PC-3 (cell line): ENCODE results near the gene SF3A1.

Experiments
- EZH2 ChIP-seq: fragments of 300-600 bp; sonication (generic); IDR thresholded peaks from one replicate; pipeline ENCODE4 v1.6.1; 2017; ENCODE audit warnings: antibody characterized with exemption, mild to moderate bottlenecking, low read length; ENCODE audit not compliant: unreplicated experiment
- TF ChIP-seq, protein P1 (sequence below): fragments of 300-600 bp; sonication (generic); conservative IDR thresholded peaks from 2 replicates; pipeline ENCODE4 v1.5.1; 2017; ENCODE audit warnings: antibody characterized with exemption, low read depth, mild to moderate bottlenecking, low read length

DNA sequence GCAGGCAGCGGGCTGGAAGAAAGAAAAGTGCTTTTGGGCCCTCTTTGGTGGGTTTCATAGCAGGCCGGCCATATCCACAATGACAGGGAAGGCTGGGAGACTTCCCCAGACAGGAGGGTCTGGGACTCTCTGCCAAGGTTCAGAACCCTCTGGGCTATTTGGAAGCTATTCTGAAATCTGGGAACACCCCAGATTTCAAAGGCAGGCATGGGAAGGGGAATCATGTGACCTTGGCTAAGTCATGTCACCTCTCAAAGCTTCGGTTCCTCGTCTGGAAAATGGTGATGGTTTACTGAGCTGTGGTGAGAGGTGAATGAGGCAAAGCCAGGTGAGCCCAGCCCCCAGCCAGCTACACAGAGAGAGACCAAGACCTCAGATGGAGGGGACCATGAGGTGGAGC lies 72.0 kb downstream of the SF3A1 start:
- TF ChIP-seq, protein P1, sequence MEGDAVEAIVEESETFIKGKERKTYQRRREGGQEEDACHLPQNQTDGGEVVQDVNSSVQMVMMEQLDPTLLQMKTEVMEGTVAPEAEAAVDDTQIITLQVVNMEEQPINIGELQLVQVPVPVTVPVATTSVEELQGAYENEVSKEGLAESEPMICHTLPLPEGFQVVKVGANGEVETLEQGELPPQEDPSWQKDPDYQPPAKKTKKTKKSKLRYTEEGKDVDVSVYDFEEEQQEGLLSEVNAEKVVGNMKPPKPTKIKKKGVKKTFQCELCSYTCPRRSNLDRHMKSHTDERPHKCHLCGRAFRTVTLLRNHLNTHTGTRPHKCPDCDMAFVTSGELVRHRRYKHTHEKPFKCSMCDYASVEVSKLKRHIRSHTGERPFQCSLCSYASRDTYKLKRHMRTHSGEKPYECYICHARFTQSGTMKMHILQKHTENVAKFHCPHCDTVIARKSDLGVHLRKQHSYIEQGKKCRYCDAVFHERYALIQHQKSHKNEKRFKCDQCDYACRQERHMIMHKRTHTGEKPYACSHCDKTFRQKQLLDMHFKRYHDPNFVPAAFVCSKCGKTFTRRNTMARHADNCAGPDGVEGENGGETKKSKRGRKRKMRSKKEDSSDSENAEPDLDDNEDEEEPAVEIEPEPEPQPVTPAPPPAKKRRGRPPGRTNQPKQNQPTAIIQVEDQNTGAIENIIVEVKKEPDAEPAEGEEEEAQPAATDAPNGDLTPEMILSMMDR, result no peak
- TF ChIP-seq EZH2, result no peak
